Tibial artery (tissue), 4 donors: ENCODE data around the gene CREB3L4.

Source experiments
- DNase-seq, 2 donors: peaks; one replicate each; pipeline ENCODE4 v3.0.0-alpha.2; 2019
- H3K27ac ChIP-seq, 2 donors: fragments of 200-600 bp; sonication (generic) in 1 of 2; 1 replicate in 1 of 2; 2 replicates in 1 of 2; pipeline ENCODE4 v1.5.1; 2018 to 2019; ENCODE audit warnings: mild to moderate bottlenecking in 1 of 2
- H3K27me3 ChIP-seq, 2 donors: fragments of 200-600 bp; sonication (generic) in 1 of 2; one replicate each; pipeline versions ENCODE4 v1.5.1 to v1.6.0; 2016 to 2019
- H3K36me3 ChIP-seq, 3 donors: fragments of 200-600 bp; sonication (generic) in 2 of 3; one replicate each; pipeline ENCODE4 v1.5.1; 2016 to 2019; ENCODE audit warnings: mild to moderate bottlenecking in 2 of 3
- H3K4me1 ChIP-seq, 4 donors: fragments of 200-600 bp; sonication (generic) in 2 of 4; 1 replicate in 3 of 4; 2 replicates in 1 of 4; pipeline ENCODE4 v1.5.1; 2016 to 2019
- H3K4me3 ChIP-seq, 2 donors: fragments of 200-600 bp; sonication (generic) in 1 of 2; 1 replicate in 1 of 2; 2 replicates in 1 of 2; pipeline ENCODE4 v1.5.1; 2018 to 2019; ENCODE audit warnings: mild to moderate bottlenecking in 2 of 2
- H3K9me3 ChIP-seq, 3 donors: fragments of 200-600 bp; sonication (generic) in 1 of 3; one replicate each; pipeline ENCODE4 v1.5.1; 2016 to 2019
- intact Hi-C: fragments of 100-400 bp; cut with DNase I; formaldehyde crosslinking; loops from one replicate; pipeline ENCODE4 v1.15.0; 2023; ENCODE audit warnings: low total_unique reads
- TF ChIP-seq, protein P1 (sequence below), 2 experiments: fragments of 200-600 bp in 1 of 2; fragments of 450-650 bp in 1 of 2; IDR thresholded peaks; one replicate each; pipeline ENCODE4 v1.5.1; 2017 to 2019; ENCODE audit warnings: antibody characterized with exemption in 2 of 2, mild to moderate bottlenecking in 1 of 2, moderate library complexity in 1 of 2

CREB3L4 gene

GRCh38 chr1:153922076-153922971, 45.4 kb upstream of the CREB3L4 start:
- H3K4me1 ChIP-seq, result peaks cover 4 to 46% (median 32%) of the 10 kb centered on the region in 4 donors
- H3K4me3 ChIP-seq, result peak overlapping the region; percentile 98 to 100
- intact Hi-C loops, result loop anchor here (10.0 kb wide), 1 partner anchor 52 kb away; the partner anchor contains the start of gene JTB

GRCh38 chr1:153922972-153923925, 44.5 kb upstream of the CREB3L4 start, which contains the start of gene GATAD2B:
Gene GATAD2B (minus strand): TSS chr1:153922972. CDS start chr1:153828347, 94,625 bp downstream.
- Histone ChIP-seq H3K27ac (peak within 1 kb of the TSS; percentile 95 to 97), H3K4me3 (peak within 1 kb of the TSS; percentile 98 to 100), H3K27me3 (no peaks in the 10 kb centered on the region), H3K4me1 (peaks cover 4 to 42% (median 32%) of the 10 kb centered on the region in 4 donors), H3K36me3 (peaks cover 0 to 4% (median 0%) of the 10 kb centered on the region in 3 donors), H3K9me3 (no peaks in the 10 kb centered on the region)
- intact Hi-C loops, result loop anchor here (10.0 kb wide), 1 partner anchor 52 kb away; the partner anchor contains the start of gene JTB
- DNase-seq, result peak; percentile 100
- TF ChIP-seq, protein P1, sequence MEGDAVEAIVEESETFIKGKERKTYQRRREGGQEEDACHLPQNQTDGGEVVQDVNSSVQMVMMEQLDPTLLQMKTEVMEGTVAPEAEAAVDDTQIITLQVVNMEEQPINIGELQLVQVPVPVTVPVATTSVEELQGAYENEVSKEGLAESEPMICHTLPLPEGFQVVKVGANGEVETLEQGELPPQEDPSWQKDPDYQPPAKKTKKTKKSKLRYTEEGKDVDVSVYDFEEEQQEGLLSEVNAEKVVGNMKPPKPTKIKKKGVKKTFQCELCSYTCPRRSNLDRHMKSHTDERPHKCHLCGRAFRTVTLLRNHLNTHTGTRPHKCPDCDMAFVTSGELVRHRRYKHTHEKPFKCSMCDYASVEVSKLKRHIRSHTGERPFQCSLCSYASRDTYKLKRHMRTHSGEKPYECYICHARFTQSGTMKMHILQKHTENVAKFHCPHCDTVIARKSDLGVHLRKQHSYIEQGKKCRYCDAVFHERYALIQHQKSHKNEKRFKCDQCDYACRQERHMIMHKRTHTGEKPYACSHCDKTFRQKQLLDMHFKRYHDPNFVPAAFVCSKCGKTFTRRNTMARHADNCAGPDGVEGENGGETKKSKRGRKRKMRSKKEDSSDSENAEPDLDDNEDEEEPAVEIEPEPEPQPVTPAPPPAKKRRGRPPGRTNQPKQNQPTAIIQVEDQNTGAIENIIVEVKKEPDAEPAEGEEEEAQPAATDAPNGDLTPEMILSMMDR (IDR thresholded peaks at IDR 0.05), result peak in 1 of 2 experiments; percentile 15

More at GRCh38 chr1:153922076-153922971, 45.4 kb upstream of the CREB3L4 start:
- Histone ChIP-seq H3K9me3 (no peaks in the 10 kb centered on the region), H3K27ac (peak overlapping the region; percentile 95 to 97), H3K36me3 (peaks cover 0 to 4% (median 0%) of the 10 kb centered on the region in 3 donors), H3K27me3 (no peaks in the 10 kb centered on the region)
- peak; percentile 39 to 81 for DNase-seq
- TF ChIP-seq, protein P1 (IDR thresholded peaks at IDR 0.05), result no peak

- H3K9me3 ChIP-seq, result no peaks in the 10 kb centered on the region
Measured at GRCh38 chr1:153926405-153926804, 41.3 kb upstream of the CREB3L4 start.

GRCh38 chr1:153928245-153928644, 39.5 kb upstream of the CREB3L4 start:
- Histone ChIP-seq H3K4me1 (peaks cover 0 to 12% (median 6%) of the 10 kb centered on the region in 4 donors), H3K27ac (no peak overlapping the region), H3K4me3 (no peak overlapping the region), H3K27me3 (no peaks in the 10 kb centered on the region), H3K9me3 (no peaks in the 10 kb centered on the region), H3K36me3 (peaks cover 13 to 44% (median 34%) of the 10 kb centered on the region in 3 donors)
- DNase-seq, result no peak
- intact Hi-C loops, result loop anchor here (10.0 kb wide), 1 partner anchor 47 kb away; the partner anchor contains the start of gene JTB
- TF ChIP-seq, protein P1 (IDR thresholded peaks at IDR 0.05), result no peak

More at GRCh38 chr1:153926405-153926804, 41.3 kb upstream of the CREB3L4 start:
- H3K36me3 ChIP-seq, result peaks cover 0 to 26% (median 18%) of the 10 kb centered on the region in 3 donors
- peaks cover 4 to 15% (median 9%) of the 10 kb centered on the region in 4 donors for H3K4me1 ChIP-seq
- H3K27ac ChIP-seq, result no peak overlapping the region
- TF ChIP-seq, protein P1 (IDR thresholded peaks at IDR 0.05), result no peak
- intact Hi-C loops, result loop anchor here (10.0 kb wide), 1 partner anchor 48 kb away; the partner anchor contains the start of gene JTB
- no peak for DNase-seq
- no peak overlapping the region for H3K4me3 ChIP-seq
- no peaks in the 10 kb centered on the region for H3K27me3 ChIP-seq
